Right lobe of liver (tissue), 4 donors: Measurements from ENCODE around the gene KRTAP9-7.

Experiments
- POLR2A ChIP-seq: fragments of 450-650 bp; IDR thresholded peaks from one replicate; pipeline ENCODE4 v1.6.1; 2017; ENCODE audit warnings: antibody characterized with exemption, mild to moderate bottlenecking
- TF ChIP-seq, protein P1 (sequence below), 4 donors: fragments of 200-600 bp in 3 of 4; fragments of 450-650 bp in 1 of 4; IDR thresholded peaks; one replicate each; pipeline versions ENCODE4 v1.5.1 to v1.8.0; 2016 to 2022; ENCODE audit warnings: antibody characterized with exemption in 4 of 4, mild to moderate bottlenecking in 2 of 4
- donor health status: DM: no; HTN: no; CAD: no.
- donor health status: DM: no; HTN: no; CAD: no.
- donor health status: DM: no; HTN: yes; CAD: no.

DNA sequence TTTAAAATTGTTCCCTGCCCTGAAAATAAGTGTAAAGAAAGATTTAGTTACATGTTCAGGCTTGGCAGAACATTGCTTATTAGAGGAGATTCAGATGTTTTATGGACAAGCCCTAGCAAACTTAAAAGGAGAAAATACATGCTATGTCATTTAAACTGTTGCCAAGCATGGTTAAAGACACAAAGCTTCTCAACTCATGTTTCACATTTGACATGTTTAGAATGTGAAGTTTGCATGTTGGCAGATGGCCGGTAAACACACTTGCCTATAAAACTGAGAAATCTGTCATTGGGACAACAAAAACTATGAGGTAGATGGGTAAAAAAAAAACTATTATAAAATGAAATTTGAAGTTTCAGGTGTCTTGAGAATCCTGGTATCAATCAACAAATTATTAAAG, 21.3 kb downstream of the KRTAP9-7 start:
- TF ChIP-seq, protein P1, sequence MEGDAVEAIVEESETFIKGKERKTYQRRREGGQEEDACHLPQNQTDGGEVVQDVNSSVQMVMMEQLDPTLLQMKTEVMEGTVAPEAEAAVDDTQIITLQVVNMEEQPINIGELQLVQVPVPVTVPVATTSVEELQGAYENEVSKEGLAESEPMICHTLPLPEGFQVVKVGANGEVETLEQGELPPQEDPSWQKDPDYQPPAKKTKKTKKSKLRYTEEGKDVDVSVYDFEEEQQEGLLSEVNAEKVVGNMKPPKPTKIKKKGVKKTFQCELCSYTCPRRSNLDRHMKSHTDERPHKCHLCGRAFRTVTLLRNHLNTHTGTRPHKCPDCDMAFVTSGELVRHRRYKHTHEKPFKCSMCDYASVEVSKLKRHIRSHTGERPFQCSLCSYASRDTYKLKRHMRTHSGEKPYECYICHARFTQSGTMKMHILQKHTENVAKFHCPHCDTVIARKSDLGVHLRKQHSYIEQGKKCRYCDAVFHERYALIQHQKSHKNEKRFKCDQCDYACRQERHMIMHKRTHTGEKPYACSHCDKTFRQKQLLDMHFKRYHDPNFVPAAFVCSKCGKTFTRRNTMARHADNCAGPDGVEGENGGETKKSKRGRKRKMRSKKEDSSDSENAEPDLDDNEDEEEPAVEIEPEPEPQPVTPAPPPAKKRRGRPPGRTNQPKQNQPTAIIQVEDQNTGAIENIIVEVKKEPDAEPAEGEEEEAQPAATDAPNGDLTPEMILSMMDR (IDR thresholded peaks at IDR 0.05) = no peak
- no peak for TF ChIP-seq POLR2A
